Right hindlimb (tissue), 1 donor: ENCODE measurements around the gene ETS2.
"Not testable (repeated sequence)": the region's sequence is repeated elsewhere in the genome, so short reads cannot be mapped to it uniquely, and the experiment has no call there.

Experiments
- DNase-seq: peaks from one replicate; pipeline ENCODE4 v3.0.0-alpha.2; 2018

Gene ETS2

GRCh38 chr21:38819051-38819718 lies 13.5 kb downstream of the ETS2 start:
- no peak for DNase-seq

DNA sequence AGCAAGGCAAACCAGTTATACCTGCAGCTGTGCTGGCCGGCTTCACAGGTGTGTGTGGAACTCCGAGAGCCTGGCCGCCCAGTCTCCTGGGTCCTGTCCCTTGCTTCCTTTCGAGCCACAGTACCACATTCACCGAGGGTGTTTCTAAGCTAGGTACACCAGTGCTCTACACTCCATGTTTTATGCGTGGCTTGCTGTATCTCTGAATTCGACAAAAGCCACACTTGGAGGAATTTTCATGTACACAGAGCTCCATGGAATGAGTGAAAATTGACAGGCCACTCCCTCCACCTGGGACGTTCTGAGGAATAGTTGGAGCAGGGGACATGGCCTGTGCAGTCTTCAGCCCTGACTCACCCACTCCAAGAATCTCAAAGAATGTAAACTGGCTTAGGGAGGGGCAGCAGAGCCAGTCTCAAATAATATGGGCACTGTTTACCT lies 14.0 kb downstream of the ETS2 start:
- no peak for DNase-seq

- DNase-seq = no peak
Observed at GRCh38 chr21:38820471-38821239, 14.9 kb downstream of the ETS2 start.

GRCh38 chr21:38821248-38821647 lies 15.5 kb downstream of the ETS2 start:
- no peak for DNase-seq

DNA sequence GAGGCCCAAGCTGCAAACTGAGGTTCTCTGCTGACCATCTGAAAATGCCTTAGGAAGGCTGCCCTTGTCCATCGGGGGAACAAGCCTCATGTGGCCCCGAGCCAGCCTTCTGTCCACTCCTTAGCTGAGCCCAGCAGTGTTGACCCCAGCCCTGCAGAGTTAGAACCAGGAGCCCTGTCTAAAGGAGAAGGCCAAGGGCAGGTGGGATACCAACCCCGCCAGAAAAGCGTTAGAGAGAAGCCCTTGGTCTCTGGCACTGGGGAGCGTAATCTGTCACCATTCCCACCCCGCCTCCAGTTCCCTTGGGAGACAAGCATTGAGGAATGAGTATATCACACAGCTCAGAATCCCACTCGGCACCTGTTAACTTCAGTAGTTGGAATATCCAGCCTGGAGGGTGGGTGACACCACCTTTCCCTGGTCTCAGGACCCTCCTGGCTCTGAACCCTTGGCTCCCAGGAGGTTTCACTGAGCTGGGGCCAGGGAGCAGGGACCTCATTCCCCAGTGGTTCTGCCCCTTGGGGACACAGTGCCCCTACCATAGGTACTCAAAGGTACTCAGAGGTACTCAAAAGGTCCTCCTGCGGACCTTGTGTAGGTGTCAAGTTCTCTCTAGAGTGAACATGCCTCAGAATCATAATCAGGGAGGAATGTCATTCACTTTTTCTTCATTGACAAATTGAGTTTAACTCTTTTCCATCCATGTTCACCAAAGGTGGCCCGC lies 16.4 kb downstream of the ETS2 start:
- DNase-seq = no peak

DNA sequence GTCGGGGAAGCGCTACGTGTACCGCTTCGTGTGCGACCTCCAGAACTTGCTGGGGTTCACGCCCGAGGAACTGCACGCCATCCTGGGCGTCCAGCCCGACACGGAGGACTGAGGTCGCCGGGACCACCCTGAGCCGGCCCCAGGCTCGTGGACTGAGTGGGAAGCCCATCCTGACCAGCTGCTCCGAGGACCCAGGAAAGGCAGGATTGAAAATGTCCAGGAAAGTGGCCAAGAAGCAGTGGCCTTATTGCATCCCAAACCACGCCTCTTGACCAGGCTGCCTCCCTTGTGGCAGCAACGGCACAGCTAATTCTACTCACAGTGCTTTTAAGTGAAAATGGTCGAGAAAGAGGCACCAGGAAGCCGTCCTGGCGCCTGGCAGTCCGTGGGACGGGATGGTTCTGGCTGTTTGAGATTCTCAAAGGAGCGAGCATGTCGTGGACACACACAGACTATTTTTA lies 17.1 kb downstream of the ETS2 start:
- DNase-seq = no peak

DNA sequence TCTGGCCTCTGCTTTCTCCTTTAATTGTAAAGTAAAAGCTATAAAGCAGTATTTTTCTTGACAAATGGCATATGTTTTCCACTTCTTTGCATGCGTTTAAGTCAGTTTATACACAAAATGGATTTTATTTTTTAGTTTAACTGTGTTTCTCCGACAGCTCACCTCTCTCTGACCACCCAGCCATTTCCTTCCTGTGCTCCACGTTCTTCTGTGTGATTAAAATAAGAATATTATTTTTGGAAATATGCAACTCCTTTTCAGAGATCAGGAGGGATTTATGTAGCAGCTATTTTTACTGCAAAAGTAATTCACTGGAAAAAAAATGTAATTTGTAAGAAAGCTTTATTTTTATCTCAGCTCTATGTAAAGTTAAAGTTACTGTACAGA lies 18.0 kb downstream of the ETS2 start:
- no peak for DNase-seq

- DNase-seq = no peak
Observed at GRCh38 chr21:38824124-38824822, 18.5 kb downstream of the ETS2 start.

GRCh38 chr21:38825269-38825668 lies 19.5 kb downstream of the ETS2 start:
- no peak for DNase-seq

DNA sequence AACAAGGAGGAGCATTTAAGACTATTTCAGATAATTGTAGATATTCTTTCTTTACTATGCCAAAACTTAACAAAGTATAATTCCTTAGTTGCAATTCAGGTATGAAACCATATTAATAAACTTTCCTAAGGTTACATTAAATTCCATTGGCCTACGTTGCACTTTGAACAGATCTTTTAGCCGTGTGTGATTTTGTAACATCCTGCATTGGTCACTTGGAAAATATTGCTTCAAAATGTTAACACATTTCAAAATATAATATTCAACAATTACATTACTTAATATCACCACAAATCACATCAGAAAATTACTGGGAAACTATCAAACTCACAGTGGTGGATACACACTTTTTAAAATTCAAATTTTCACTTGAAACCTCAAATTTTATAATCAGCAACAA lies 20.2 kb downstream of the ETS2 start:
- DNase-seq = no peak

DNA sequence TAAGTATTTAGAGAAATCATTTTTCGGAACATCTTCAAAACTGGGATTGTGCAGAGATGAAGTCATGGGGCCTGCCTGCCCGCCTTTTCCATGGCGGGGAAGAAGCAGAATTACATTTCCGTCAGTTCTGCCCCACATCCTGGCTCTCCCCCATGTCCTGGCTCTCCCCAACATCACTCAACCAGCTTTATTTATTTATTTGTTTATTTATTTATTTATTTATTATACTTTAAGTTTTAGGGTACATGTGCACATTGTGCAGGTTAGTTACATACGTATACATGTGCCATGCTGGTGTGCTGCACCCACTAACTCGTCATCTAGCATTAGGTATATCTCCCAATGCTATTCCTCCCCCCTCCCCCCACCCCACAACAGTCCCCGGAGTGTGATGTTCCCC lies 22.4 kb downstream of the ETS2 start:
- not testable (repeated sequence) for DNase-seq

DNA sequence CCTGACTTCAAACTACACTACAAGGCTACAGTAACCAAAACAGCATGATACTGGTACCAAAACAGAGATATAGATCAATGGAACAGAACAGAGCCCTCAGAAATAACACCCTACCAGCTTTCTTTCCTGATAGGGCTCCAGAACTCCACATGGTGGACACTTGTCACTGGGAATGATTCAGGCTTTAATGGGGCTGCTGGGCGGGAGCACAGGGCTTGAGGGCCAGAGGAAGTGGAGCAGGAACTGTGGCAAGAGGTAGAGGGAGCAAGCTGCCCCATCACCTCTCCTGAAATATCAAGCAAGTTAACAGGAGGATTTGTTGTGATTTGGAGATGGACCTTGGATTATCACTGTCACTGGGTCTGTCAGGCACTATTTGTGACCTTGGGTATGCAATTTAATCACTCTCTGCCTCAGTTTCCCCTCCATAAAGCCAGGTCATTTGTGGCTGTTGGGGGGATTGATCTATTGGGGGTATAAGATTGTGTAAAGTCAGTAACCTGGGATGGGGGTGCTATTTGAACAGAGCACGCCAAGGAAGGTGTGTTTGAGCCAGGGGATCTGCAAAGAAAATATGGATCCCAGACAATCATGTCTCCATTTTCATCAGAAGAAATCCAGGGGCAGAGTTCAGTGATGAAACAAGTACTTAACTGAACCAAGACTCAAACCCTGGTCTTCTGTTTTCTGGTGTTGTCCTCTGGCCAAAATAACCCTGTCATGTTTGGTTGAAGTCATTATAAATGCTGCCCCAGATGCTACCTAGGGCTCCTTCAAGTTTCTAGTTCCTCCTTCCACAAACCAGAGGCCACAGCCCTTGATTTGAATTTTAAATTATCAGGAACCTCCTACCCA lies 25.2 kb downstream of the ETS2 start:
- no peak for DNase-seq

GRCh38 chr21:38831526-38832467 lies 26.1 kb downstream of the ETS2 start:
- no peak for DNase-seq

DNA sequence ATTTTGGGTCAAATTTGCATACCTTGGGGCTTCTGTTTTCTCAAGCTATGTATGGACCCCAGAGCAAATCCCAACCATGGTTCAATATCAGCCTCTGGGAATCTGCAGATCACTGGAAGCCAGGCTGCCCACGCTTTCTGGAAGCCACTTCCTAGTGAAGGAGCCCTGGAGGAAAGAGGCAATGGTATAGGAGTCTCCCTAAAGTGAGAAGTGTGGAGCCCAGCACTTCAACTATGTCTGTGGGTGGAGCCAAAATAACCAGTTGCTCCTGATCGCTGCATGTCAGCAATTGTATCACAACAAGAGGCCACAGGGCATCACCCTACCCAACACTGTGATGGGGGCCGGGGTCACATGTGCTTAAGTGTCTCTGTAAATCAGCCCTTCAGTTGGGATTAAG lies 26.9 kb downstream of the ETS2 start:
- no peak for DNase-seq

DNA sequence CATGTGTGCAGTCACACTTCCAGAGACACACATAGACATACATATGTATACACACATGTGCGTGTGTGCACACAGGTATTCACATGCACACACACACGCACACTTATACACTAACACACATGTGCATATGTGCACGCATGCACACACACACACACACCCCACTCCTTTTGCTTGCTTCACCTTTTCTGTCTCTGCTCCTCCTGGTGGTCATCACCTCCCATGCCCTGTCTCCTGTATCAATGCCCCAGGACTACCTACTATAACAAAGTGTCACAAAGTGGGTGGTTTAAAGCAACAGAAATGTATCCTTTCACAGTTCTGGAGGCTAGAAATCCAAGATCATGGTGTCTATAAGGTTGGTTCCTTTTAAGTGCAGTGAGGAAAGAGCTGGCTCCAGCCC lies 27.4 kb downstream of the ETS2 start:
- DNase-seq = no peak

GRCh38 chr21:38834725-38835124 lies 29.0 kb downstream of the ETS2 start:
- DNase-seq = no peak

DNA sequence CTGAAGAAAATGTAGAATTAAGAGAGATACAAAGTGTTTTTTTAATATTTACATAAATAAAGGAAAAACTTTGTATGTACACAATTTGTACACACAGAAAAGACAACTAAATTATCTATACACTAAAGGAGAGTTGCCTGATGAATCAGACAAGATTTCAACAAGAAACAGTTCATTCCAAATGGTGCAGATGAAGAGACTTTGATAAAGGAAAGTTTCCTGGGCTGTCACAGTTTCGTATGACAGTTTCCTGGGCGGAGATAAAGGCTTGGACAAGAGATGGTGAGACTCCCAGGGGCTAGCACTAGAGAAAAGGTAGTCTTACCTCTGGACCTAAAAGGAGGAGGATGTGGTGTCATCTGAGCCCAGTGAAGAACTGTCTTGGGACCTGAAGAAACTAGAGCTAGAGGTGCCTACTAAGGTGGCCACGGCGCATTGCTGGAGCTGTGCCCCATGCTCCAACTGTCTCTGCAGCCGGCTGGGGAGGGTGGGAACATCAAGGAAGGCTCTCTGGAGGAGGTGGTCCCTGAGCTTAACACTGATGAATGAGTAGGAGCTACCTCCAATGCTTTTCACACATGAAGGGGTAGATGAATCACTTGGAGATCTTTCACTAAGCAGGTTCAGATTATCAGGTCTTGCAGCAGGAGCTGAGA lies 32.2 kb downstream of the ETS2 start:
- DNase-seq = no peak

GRCh38 chr21:38838598-38839327 lies 33.0 kb downstream of the ETS2 start:
- DNase-seq = no peak
